Hematopoietic multipotent progenitor cell treated with erythropoietin and hydrocortisone succinate and interleukin-3 and kit ligand, for 15 days (in vitro differentiated cells): ENCODE data around the gene DCP2.

Source experiments
- DNase-seq: peaks from one replicate; pipeline ENCODE4 v3.0.0-alpha.2; 2015; ENCODE audit warnings: low spot score

The DCP2 gene

GRCh38 chr5:113022661-113023060 is 46.1 kb downstream of the DCP2 start:
- no peak for DNase-seq

- DNase-seq, result no peak
Measured at GRCh38 chr5:113024076-113024697, 47.6 kb downstream of the DCP2 start.

DNA sequence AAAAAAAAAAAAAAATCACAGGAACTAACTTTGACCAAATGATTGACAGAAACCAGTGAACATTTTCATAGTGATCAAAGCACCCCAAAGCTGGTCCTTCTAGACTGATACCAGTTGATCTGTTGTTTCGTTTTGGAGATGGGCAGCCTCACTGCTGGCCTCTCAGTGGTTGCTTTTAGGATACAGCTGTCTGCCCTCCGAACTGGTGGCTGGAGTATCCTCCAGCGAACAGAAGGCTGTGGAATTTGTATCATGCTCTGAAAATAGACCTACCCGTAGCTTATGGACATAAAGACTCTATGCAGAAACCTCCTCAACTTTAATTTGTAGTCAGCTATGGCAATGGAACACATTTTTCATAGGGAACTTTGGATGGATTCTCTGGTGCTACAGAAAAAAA is 49.0 kb downstream of the DCP2 start:
- DNase-seq, result no peak

DNA sequence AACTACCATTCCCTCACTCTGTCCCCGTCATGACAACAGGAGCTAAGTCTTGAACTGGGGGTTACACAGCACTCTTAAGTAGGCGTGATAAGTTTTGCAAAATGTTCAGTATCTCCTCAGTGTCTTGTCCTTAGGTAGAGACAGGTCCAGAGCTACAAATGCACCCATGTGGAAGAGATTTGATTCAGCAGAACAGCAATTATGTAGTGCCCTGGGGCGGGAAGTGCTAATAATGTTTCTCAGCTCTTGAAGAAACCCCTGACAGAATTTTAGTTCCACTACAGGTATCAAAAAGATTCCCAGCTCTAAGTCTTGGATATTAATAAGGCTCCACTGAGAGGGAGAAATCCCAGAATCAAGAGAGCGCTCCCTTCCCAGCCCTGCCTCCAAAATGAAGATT is 49.6 kb downstream of the DCP2 start:
- DNase-seq, result no peak

GRCh38 chr5:113027015-113027414 is 50.4 kb downstream of the DCP2 start:
- DNase-seq, result no peak

DNA sequence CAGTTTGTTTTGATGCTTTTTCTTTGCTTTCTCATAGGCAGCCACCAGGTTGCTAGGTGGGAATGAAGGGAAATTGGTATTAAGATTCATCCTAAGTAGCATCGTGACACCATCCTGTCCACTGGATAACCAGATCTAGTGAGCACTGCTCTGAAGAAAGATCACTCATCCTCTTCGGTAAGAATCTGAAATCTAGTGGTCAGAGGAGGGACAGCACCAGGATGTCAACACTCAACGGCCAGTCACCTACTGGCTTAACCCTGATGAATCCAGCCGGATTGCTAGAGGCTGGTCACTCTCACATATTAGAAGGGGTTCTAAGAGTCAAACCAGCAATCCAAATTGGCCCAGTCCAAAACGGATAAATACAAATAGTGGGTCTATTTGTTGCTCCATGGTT is 50.8 kb downstream of the DCP2 start:
- DNase-seq, result no peak

DNA sequence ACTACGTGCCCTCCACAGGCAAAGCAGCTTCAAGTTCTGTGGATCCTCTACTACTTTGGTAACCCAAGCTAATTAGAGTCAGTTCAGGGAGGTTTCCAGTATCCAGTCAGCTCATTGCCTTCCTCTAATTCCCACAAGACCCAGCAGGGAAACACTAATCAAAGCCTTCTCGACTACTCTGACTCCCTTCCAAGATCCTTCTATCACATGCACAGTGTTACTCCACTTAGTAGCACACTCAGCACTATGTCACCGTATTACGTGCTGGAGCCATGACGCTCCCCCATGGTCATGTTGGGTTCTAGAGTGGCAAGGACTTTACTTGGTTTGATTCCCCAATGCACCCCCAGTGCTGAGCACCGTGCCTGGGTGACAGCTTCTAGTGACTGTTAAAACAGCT is 53.0 kb downstream of the DCP2 start:
- DNase-seq, result no peak

GRCh38 chr5:113031104-113031503 is 54.5 kb downstream of the DCP2 start:
- no peak for DNase-seq

- DNase-seq, result no peak
Measured at GRCh38 chr5:113031557-113031956, 55.0 kb downstream of the DCP2 start.

DNA sequence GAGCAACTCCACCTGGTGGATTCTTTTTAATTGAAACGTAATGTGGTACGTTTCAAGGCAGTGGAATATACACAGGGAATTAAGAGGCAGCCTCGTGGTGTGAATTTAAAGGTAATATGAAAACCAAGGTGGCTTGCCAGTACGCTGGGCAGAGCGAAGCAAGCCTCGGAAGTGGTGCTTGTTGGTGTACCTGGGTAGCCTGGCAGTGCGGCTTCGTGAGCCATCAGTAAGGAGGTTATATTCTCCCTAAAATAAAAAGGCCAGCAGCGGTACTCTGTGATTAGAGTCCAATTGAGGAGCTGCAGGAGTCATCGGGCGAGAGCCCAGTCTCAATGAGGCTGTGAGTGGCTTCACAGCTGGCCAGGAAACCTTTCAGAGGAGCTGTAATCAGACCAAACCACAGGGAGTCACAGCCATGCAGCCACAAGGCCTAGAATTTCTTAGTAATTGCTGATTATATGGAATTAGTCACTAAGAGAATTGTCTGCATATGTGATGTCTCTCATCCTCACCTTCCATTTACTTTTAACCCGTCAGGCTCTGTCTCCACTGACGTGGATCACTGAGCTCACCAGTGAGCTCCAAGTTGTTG is 57.7 kb downstream of the DCP2 start:
- no peak for DNase-seq

GRCh38 chr5:113035096-113035495 is 58.5 kb downstream of the DCP2 start:
- DNase-seq, result no peak

DNA sequence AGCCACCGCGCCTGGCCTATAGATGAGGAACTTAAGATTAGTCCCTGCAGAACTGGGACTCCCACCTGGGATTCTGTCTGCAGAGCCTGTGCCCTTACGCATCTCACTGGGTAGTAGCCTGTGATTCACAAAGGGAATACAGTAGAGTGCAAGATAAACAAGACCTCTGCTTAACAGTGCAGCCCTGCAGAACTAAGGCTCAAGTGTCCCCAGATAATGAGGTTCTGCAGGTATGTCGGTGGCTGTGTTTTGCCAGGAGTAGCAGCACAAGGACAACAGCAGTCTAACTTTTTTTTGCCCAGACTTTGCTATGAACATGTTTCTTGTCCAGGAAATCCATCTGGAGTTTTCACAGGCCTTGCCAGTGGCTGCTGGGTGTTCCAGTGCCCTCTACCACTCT is 59.7 kb downstream of the DCP2 start:
- DNase-seq, result no peak

GRCh38 chr5:113036826-113037225 is 60.2 kb downstream of the DCP2 start:
- no peak for DNase-seq

DNA sequence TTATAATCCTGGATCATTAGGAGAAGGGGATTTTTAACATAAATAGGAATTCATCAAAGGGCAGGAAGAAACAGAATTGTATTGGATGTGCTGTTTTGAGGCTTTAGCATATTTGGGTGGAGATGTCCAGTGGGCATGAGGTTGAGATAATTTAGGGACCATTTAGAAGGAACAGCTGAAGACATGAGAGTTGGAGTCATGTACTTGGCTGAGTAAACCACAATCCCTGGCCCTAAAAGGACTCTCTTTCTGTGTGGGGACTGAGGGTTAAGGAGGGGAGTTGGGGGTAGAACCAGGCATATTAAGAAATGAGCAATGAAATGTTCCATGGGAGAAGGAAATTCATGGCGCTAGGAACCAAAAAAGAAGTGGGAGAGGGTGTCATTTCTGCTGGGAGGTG is 61.5 kb downstream of the DCP2 start:
- DNase-seq, result no peak

DNA sequence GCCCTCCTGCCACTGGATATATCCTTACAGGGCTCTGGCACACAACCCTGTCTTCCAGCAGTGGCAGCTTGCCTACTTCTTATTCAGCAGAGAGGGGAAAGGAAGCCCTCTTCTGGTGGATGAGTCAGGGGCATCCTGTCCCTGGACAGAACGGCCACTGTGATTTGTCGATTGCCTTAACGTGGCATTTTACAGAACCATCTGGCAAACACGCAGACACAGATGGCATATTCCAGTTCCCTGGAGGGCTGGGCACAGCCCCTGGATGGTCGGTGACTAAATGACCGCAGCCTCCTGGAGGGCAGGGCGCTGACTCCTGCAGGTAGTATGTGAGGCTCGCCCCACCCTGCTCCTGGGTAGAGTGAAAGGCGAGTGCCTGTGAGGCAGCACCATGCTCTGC is 62.1 kb downstream of the DCP2 start:
- DNase-seq, result no peak

GRCh38 chr5:113039229-113039933 is 62.8 kb downstream of the DCP2 start:
- DNase-seq, result no peak

GRCh38 chr5:113039934-113040285 is 63.3 kb downstream of the DCP2 start:
- DNase-seq, result no peak

DNA sequence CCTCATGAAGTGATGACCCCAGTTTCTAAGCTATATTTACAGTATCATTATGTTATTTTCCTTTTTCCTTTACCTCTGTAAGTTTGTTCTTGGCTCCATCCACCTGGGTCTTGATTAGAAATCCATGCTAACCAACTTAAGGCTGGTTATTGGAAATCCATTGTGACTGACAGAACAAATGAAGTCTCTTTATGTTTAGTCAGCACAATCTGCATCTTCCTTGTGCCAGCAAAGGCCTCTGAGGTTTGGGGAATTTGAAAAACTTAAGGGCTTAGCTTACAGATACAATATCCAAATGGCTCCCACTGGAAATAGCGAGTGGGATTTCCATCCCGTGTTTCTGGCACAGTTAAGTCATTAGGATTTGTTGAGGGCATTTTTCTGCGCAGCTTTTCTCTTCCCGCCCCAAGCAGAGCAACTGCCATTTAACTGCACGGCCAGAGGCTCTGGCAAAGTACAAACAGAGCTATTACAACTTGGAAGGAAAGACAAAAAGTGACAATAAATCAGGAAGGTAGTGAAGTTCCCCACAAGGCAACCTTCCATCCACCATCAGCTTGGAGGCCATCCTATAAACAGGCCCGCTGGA is 64.2 kb downstream of the DCP2 start:
- DNase-seq, result no peak

GRCh38 chr5:113042491-113043243 is 66.1 kb downstream of the DCP2 start:
- no peak for DNase-seq

- no peak for DNase-seq
Measured at GRCh38 chr5:113043491-113043931, 66.9 kb downstream of the DCP2 start.

GRCh38 chr5:113044776-113045465 is 68.3 kb downstream of the DCP2 start:
- no peak for DNase-seq

- DNase-seq, result no peak
Measured at GRCh38 chr5:113047234-113047633, 70.6 kb downstream of the DCP2 start.
